DOHH2 (cell line): Measurements from ENCODE around the gene HECTD1.

Experiments used
- H3F3A ChIP-seq: fragments of 200-600 bp; sonication (generic), shearing (Covaris generic); 2 replicates; pipeline ENCODE4 v1.6.0; 2016; ENCODE audit warnings: antibody characterized with exemption, mild to moderate bottlenecking; ENCODE audit not compliant: control insufficient read depth, insufficient read depth
- H3K27ac ChIP-seq: fragments of 200-600 bp; sonication (generic); 2 replicates; pipeline ENCODE4 v1.5.1; 2014; ENCODE audit warnings: low read depth, mild to moderate bottlenecking, low read length, moderate library complexity
- H3K27me3 ChIP-seq: fragments of 200-600 bp; sonication (generic); 2 replicates; pipeline ENCODE4 v1.6.1; 2014; ENCODE audit warnings: mild to moderate bottlenecking, low read length, mixed read lengths; ENCODE audit not compliant: control insufficient read depth
- H3K36me3 ChIP-seq: fragments of 200-600 bp; sonication (generic); 2 replicates; pipeline ENCODE4 v1.6.1; 2014; ENCODE audit warnings: mild to moderate bottlenecking, low read length, moderate library complexity, mixed read lengths; ENCODE audit not compliant: control insufficient read depth
- H3K4me1 ChIP-seq: fragments of 200-600 bp; sonication (generic); 2 replicates; pipeline ENCODE4 v1.6.1; 2014; ENCODE audit warnings: mild to moderate bottlenecking, low read length, mixed read lengths; ENCODE audit not compliant: control insufficient read depth
- H3K4me2 ChIP-seq: fragments of 200-600 bp; sonication (generic); 2 replicates; pipeline ENCODE4 v1.6.0; 2014; ENCODE audit warnings: mild to moderate bottlenecking, low read length, moderate library complexity
- H3K4me3 ChIP-seq: fragments of 200-600 bp; sonication (generic); 2 replicates; pipeline ENCODE4 v1.5.1; 2014; ENCODE audit warnings: mild to moderate bottlenecking, low read length, mixed read lengths
- H3K79me2 ChIP-seq: fragments of 200-600 bp; sonication (generic); 2 replicates; pipeline ENCODE4 v1.6.1; 2014; ENCODE audit warnings: mild to moderate bottlenecking, low read length, mixed read lengths; ENCODE audit not compliant: control insufficient read depth
- H3K9me2 ChIP-seq: fragments of 200-600 bp; sonication (generic); replicated peaks from 2 replicates; pipeline ENCODE4 v1.6.1; 2014; ENCODE audit warnings: mild to moderate bottlenecking, low read length, mixed read lengths; ENCODE audit not compliant: control insufficient read depth
- H3K9me3 ChIP-seq: fragments of 200-600 bp; sonication (generic); 2 replicates; pipeline ENCODE4 v1.6.1; 2014; ENCODE audit warnings: antibody characterized with exemption, low read length, mixed read lengths; ENCODE audit not compliant: control insufficient read depth, insufficient read depth
- H4K20me1 ChIP-seq: fragments of 200-600 bp; sonication (generic); 2 replicates; pipeline ENCODE4 v1.6.0; 2014; ENCODE audit warnings: low read depth, mild to moderate bottlenecking, antibody characterized with exemption, low read length, moderate library complexity; ENCODE audit not compliant: control insufficient read depth, insufficient read depth
- CTCF ChIP-seq: fragments of 200-600 bp; sonication (generic); IDR thresholded peaks from one replicate; pipeline ENCODE4 v1.5.1; 2014; ENCODE audit warnings: antibody characterized with exemption, mild to moderate bottlenecking, low read depth, low read length; ENCODE audit not compliant: poor library complexity, severe bottlenecking
- EZH2phosphoT487 ChIP-seq: fragments of 200-600 bp; sonication (generic); IDR thresholded peaks from 2 replicates; pipeline ENCODE4 v1.6.1; 2017; ENCODE audit warnings: borderline replicate concordance, mild to moderate bottlenecking, antibody characterized with exemption, low read length, moderate library complexity, mixed read lengths

HECTD1 gene

GRCh38 chr14:31241450-31242114 lies 34.0 kb upstream of the HECTD1 start:
- Histone ChIP-seq H3K9me2 (no peaks in the 10 kb centered on the region), H3K4me2 (no peak overlapping the region), H3F3A (no peaks in the 10 kb centered on the region), H3K79me2 (no peaks in the 10 kb centered on the region), H4K20me1 (no peaks in the 10 kb centered on the region), H3K36me3 (no peaks in the 10 kb centered on the region), H3K9me3 (no peaks in the 10 kb centered on the region), H3K27me3 (no peaks in the 10 kb centered on the region), H3K27ac (no peak overlapping the region), H3K4me1 (no peaks in the 10 kb centered on the region), H3K4me3 (no peak overlapping the region)
- TF ChIP-seq EZH2phosphoT487 (no peak), CTCF (no peak)

GRCh38 chr14:31239741-31240140 lies 32.1 kb upstream of the HECTD1 start:
- H3K4me2 ChIP-seq = no peak overlapping the region
- no peak for TF ChIP-seq EZH2phosphoT487
- no peak for TF ChIP-seq CTCF

GRCh38 chr14:31235462-31235861 lies 27.9 kb upstream of the HECTD1 start:
- TF ChIP-seq CTCF (no peak), EZH2phosphoT487 (no peak)
- Histone ChIP-seq H3K4me3 (no peak overlapping the region), H3K27ac (no peak overlapping the region), H3K4me2 (no peak overlapping the region), H3K9me2 (no peaks in the 10 kb centered on the region), H3F3A (no peaks in the 10 kb centered on the region), H3K27me3 (no peaks in the 10 kb centered on the region), H3K36me3 (no peaks in the 10 kb centered on the region), H3K4me1 (no peaks in the 10 kb centered on the region), H3K79me2 (no peaks in the 10 kb centered on the region), H4K20me1 (no peaks in the 10 kb centered on the region), H3K9me3 (no peaks in the 10 kb centered on the region)

More at GRCh38 chr14:31239741-31240140, 32.1 kb upstream of the HECTD1 start:
- H3F3A ChIP-seq = no peaks in the 10 kb centered on the region
- H4K20me1 ChIP-seq = no peaks in the 10 kb centered on the region
- H3K9me2 ChIP-seq = no peaks in the 10 kb centered on the region
- no peaks in the 10 kb centered on the region for H3K36me3 ChIP-seq
- no peaks in the 10 kb centered on the region for H3K27me3 ChIP-seq
- H3K9me3 ChIP-seq = no peaks in the 10 kb centered on the region
- H3K79me2 ChIP-seq = no peaks in the 10 kb centered on the region
- no peak overlapping the region for H3K4me3 ChIP-seq
- no peaks in the 10 kb centered on the region for H3K4me1 ChIP-seq
- H3K27ac ChIP-seq = no peak overlapping the region
